CD14-positive monocyte (primary cell): ENCODE results near the gene CIB4. TPM values are rescaled to one million over a fixed set of nuclear protein-coding genes. Genes with fewer than 3 reads are reported as not detected.

ENCODE experiments used
- DNase-seq, 3 donors: peaks; one replicate each; pipeline ENCODE4 v3.0.0-alpha.2; 2011 to 2022
- H2AFZ ChIP-seq: 2 replicates; pipeline ENCODE4 v1.6.0; 2012; ENCODE audit warnings: mild to moderate bottlenecking, low read depth, low read length, inconsistent platforms; ENCODE audit not compliant: insufficient read depth, poor library complexity, severe bottlenecking
- H3K27ac ChIP-seq, 2 donors: 1 replicate in 1 of 2; 2 replicates in 1 of 2; pipeline ENCODE4 v1.5.1; 2012 to 2013; ENCODE audit warnings: low read length in 2 of 2, control low read depth in 1 of 2, inconsistent platforms in 1 of 2, low read depth in 1 of 2, mild to moderate bottlenecking in 1 of 2
- H3K27me3 ChIP-seq, 2 donors: one replicate each; pipeline versions ENCODE4 v1.6.0 to v1.6.1; 2011 to 2013; ENCODE audit warnings: low read length in 2 of 2; ENCODE audit not compliant: control insufficient read depth in 2 of 2, insufficient read depth in 2 of 2
- H3K36me3 ChIP-seq, 2 donors: replicated peaks in 1 of 2; 1 replicate in 1 of 2; 2 replicates in 1 of 2; pipeline versions ENCODE4 v1.5.1 to v1.6.1; 2012 to 2013; ENCODE audit warnings: low read length in 2 of 2, control low read depth in 1 of 2, inconsistent platforms in 1 of 2, mild to moderate bottlenecking in 1 of 2; ENCODE audit not compliant: insufficient read depth in 2 of 2, control insufficient read depth in 1 of 2
- H3K4me1 ChIP-seq, 2 donors: 1 replicate in 1 of 2; 2 replicates in 1 of 2; pipeline versions ENCODE4 v1.5.1 to v1.6.1; 2012 to 2013; ENCODE audit warnings: low read length in 2 of 2, control low read depth in 1 of 2, inconsistent platforms in 1 of 2, mild to moderate bottlenecking in 1 of 2, moderate library complexity in 1 of 2; ENCODE audit not compliant: insufficient read depth in 2 of 2, control insufficient read depth in 1 of 2
- H3K4me2 ChIP-seq: replicated peaks from 2 replicates; pipeline ENCODE3; 2012; ENCODE audit warnings: low read length, moderate library complexity, mild to moderate bottlenecking; ENCODE audit not compliant: poor library complexity, severe bottlenecking; ENCODE audit errors: extremely low read depth
- H3K4me3 ChIP-seq, 3 experiments: fragments of 200-600 bp in 1 of 3; sonication (generic) in 1 of 3; replicated peaks in 1 of 3; 1 replicate in 2 of 3; 2 replicates in 1 of 3; pipeline ENCODE4 v1.5.1; 2011 to 2013; ENCODE audit warnings: low read length in 3 of 3, mild to moderate bottlenecking in 3 of 3, control low read depth in 2 of 3, low read depth in 2 of 3, inconsistent platforms in 1 of 3, moderate library complexity in 1 of 3
- H3K79me2 ChIP-seq: 2 replicates; pipeline ENCODE4 v1.6.0; 2012; ENCODE audit warnings: mild to moderate bottlenecking, control low read depth, inconsistent platforms, low read length, moderate library complexity; ENCODE audit not compliant: insufficient read depth
- H3K9ac ChIP-seq: 2 replicates; pipeline ENCODE4 v1.6.0; 2017; ENCODE audit warnings: low read length, mild to moderate bottlenecking; ENCODE audit not compliant: insufficient read depth, poor library complexity, severe bottlenecking
- H3K9me3 ChIP-seq, 2 donors: replicated peaks in 1 of 2; 1 replicate in 1 of 2; 2 replicates in 1 of 2; pipeline versions ENCODE4 v1.5.1 to v1.6.1; 2012 to 2013; ENCODE audit warnings: low read length in 2 of 2, control low read depth in 1 of 2; ENCODE audit not compliant: control insufficient read depth in 1 of 2, insufficient read depth in 1 of 2
- H4K20me1 ChIP-seq: 2 replicates; pipeline ENCODE4 v1.6.0; 2012; ENCODE audit warnings: mild to moderate bottlenecking, low read length, control low read depth, moderate library complexity; ENCODE audit not compliant: insufficient read depth
- H3K27ac Mint-ChIP-seq, 7 donors: one replicate each; pipeline ENCODE4 v1.8.0; 2020; ENCODE audit warnings: mild to moderate bottlenecking in 7 of 7, mixed read lengths in 7 of 7, moderate library complexity in 6 of 7, inconsistent platforms in 2 of 7
- H3K27me3 Mint-ChIP-seq, 3 donors: one replicate each; pipeline ENCODE4 v1.8.0; 2021 to 2022; ENCODE audit warnings: low read depth in 3 of 3, mild to moderate bottlenecking in 3 of 3, mixed read lengths in 3 of 3, moderate library complexity in 3 of 3, inconsistent platforms in 1 of 3
- H3K36me3 Mint-ChIP-seq, 2 donors: one replicate each; pipeline ENCODE4 v1.8.0; 2020; ENCODE audit warnings: mixed read lengths in 2 of 2, inconsistent platforms in 1 of 2, mild to moderate bottlenecking in 1 of 2
- H3K4me1 Mint-ChIP-seq: one replicate; pipeline ENCODE4 v1.8.0; 2020; ENCODE audit warnings: mild to moderate bottlenecking, mixed read lengths
- H3K4me3 Mint-ChIP-seq, 2 donors: one replicate each; pipeline ENCODE4 v1.8.0; 2020; ENCODE audit warnings: mild to moderate bottlenecking in 2 of 2, mixed read lengths in 2 of 2, moderate library complexity in 1 of 2
- H3K9me3 Mint-ChIP-seq, 7 donors: one replicate each; pipeline ENCODE4 v1.8.0; 2020 to 2022; ENCODE audit warnings: mixed read lengths in 7 of 7, mild to moderate bottlenecking in 6 of 7, moderate library complexity in 6 of 7, inconsistent platforms in 2 of 7
- CTCF ChIP-seq: fragments of 200-600 bp; IDR thresholded peaks from one replicate; pipeline ENCODE4 v1.8.0; 2022; ENCODE audit warnings: antibody characterized with exemption, mild to moderate bottlenecking
- WGBS: methylation state at CpG from one replicate; pipeline ENCODE4 v1.1.5; 2013; ENCODE audit warnings: missing lambda C conversion rate; ENCODE audit not compliant: insufficient coverage; 5-methylcytosine and 5-hydroxymethylcytosine counted together
- intact Hi-C, 2 donors: fragments of 100-400 bp; cut with micrococcal nuclease; formaldehyde crosslinking; loops; one replicate each; pipeline versions ENCODE4 v1.15.0 to v1.15.1; 2023
- polyA plus RNA-seq, 3 donors: library from polyadenylated mRNA; depleted of rRNA in 1 of 3; unstranded in 2 of 3; stranded (reverse) in 1 of 3; fragments of 300-500 nt in 2 of 3; fragments of >200 nt in 1 of 3; fragmentation: Illumina TruSeq in 2 of 3; gene quantifications; 1 replicate in 2 of 3; 2 replicates in 1 of 3; pipeline ENCODE4 v1.2.3, GENCODE V29; 2012 to 2021

The CIB4 gene
- polyA plus RNA-seq, 3 donors, result not detected

GRCh38 chr2:26578581-26578980 is 62.6 kb downstream of the CIB4 start:
- Histone ChIP-seq H3K4me1 (no peaks in the 10 kb centered on the region), H3K36me3 (no peaks in the 10 kb centered on the region), H4K20me1 (no peaks in the 10 kb centered on the region), H3K9me3 (no peaks in the 10 kb centered on the region), H3K79me2 (no peaks in the 10 kb centered on the region), H3K27me3 (no peaks in the 10 kb centered on the region), H3K9ac (no peak overlapping the region), H3K4me2 (no peak overlapping the region), H2AFZ (no peak overlapping the region), H3K27ac (no peak overlapping the region), H3K4me3 (no peak overlapping the region)
- Mint-ChIP-seq H3K36me3 (no peaks in the 10 kb centered on the region), H3K4me1 (no peaks in the 10 kb centered on the region), H3K27me3 (peaks cover 10 to 30% (median 13%) of the 10 kb centered on the region in 3 donors), H3K4me3 (peak overlapping the region in 1 of 2 donors; percentile 46), H3K9me3 (no peaks in the 10 kb centered on the region), H3K27ac (no peak overlapping the region)
- no CpG with 5 or more reads among the region's 5 CpGs for WGBS
- TF ChIP-seq CTCF, result no peak
- DNase-seq, result no peak
- intact Hi-C loops, result no loop called here

- H4K20me1 ChIP-seq, result no peaks in the 10 kb centered on the region
- no peaks in the 10 kb centered on the region for H3K4me1 ChIP-seq
- no peaks in the 10 kb centered on the region for H3K27me3 ChIP-seq
- H3K27ac Mint-ChIP-seq, result no peak overlapping the region
- H3K4me3 Mint-ChIP-seq, result no peak overlapping the region
- no peak overlapping the region for H3K4me3 ChIP-seq
- H3K9me3 ChIP-seq, result no peaks in the 10 kb centered on the region
- DNase-seq, result no peak
- no peaks in the 10 kb centered on the region for H3K36me3 ChIP-seq
- no peak overlapping the region for H3K27ac ChIP-seq
- H3K9me3 Mint-ChIP-seq, result no peaks in the 10 kb centered on the region
- no peaks in the 10 kb centered on the region for H3K4me1 Mint-ChIP-seq
- no peaks in the 10 kb centered on the region for H3K79me2 ChIP-seq
- WGBS, result no CpG with 5 or more reads among the region's 3 CpGs
- peaks cover 10 to 34% (median 13%) of the 10 kb centered on the region in 3 donors for H3K27me3 Mint-ChIP-seq
- TF ChIP-seq CTCF, result peak; percentile 52
- no peak overlapping the region for H3K4me2 ChIP-seq
- H3K9ac ChIP-seq, result no peak overlapping the region
- H2AFZ ChIP-seq, result no peak overlapping the region
- H3K36me3 Mint-ChIP-seq, result no peaks in the 10 kb centered on the region
- intact Hi-C loops, result no loop called here
Observed at GRCh38 chr2:26578113-26578458, 63.1 kb downstream of the CIB4 start.
